ENCODE results near the gene SNAP23. TPM values are rescaled to one million over a fixed set of nuclear protein-coding genes. Genes with fewer than 3 reads are reported as not detected.

SNAP23 gene
- total and polyA plus RNA-seq, 2 experiments from 2014 or later: 58.8 to 88.1 TPM

DNA sequence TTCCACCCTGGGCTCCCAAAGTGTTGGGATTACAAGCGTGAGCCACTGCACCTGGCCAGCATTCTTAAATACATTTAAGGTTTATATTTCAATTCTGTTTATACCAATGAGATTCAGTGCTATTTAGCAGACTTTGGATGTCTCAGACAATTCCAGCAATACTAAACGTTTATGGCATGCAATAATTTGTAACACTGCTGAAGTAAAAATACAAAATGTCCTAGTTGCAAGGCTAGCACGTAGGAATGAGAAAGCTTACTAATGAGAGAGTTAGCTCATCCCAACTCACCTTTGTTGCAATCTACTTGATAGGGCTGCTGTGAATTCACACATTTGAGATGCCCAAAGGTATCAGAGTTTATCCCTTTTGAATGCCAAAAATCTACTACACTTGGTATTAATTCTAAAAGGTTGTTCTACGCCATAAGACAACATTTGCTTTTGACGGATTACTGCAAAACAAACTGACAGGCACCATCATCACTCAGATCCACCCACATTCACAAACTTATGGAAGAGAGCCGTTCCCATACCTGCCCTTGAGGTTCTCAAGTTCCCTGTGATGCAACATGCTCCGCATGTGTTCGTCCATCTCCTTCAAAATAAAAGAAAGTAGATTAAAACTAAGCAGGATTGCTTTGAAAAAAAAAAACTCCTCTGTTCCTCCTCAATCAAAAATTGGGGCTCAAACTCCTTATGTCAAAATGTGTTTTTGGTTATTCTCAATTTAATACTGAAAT lies 29.7 kb upstream of the SNAP23 start:
- no peak overlapping the region for H3K4me3 ChIP-seq
- ATAC-seq (no peak), DNase-seq (ENCODE audit: low spot score) (no peak)
- H4K20me1 ChIP-seq (replicated peaks; ENCODE audit: insufficient read depth): no peaks in the 10 kb centered on the region; the same call in 1 of the 2 replicates
- no peaks in the 10 kb centered on the region for H3K27me3 ChIP-seq (ENCODE audit: insufficient read depth)
- Mint-ChIP-seq H3K27ac (peak overlapping the region; percentile 4; the same call in 1 of the 2 replicates), H3K4me3 (no peak overlapping the region), H3K36me3 (ENCODE audit: low read depth) (peaks cover 5% of the 10 kb centered on the region; the same call in 2 of the 3 replicates), H3K9me3 (no peaks in the 10 kb centered on the region), H3K4me1 (no peaks in the 10 kb centered on the region), H3K27me3 (ENCODE audit: insufficient read depth, low read depth, poor library complexity) (peaks cover 3% of the 10 kb centered on the region)
- H3K79me2 ChIP-seq (replicated peaks; ENCODE audit: insufficient read depth): peaks cover 6% of the 10 kb centered on the region; the same call in 1 of the 2 replicates
- H3K27ac ChIP-seq (ENCODE audit: low read depth): peak overlapping the region; percentile 29; the same call in 1 of the 2 replicates
- no peak overlapping the region for H3K4me2 ChIP-seq
- no peaks in the 10 kb centered on the region for H3F3A ChIP-seq (replicated peaks; ENCODE audit: low read depth)
- no peak overlapping the region for H2AFZ ChIP-seq
- H3K9me2 ChIP-seq (ENCODE audit: insufficient read depth): no peaks in the 10 kb centered on the region
- H3K4me1 ChIP-seq (ENCODE audit: insufficient read depth): no peaks in the 10 kb centered on the region
- no peak for TF ChIP-seq EZH2 (IDR thresholded peaks at IDR 0.05; ENCODE audit: low read depth, unreplicated experiment)
- no peak for TF ChIP-seq JUNB (IDR thresholded peaks at IDR 0.05; ENCODE audit: unreplicated experiment)
- TF ChIP-seq, protein P1, sequence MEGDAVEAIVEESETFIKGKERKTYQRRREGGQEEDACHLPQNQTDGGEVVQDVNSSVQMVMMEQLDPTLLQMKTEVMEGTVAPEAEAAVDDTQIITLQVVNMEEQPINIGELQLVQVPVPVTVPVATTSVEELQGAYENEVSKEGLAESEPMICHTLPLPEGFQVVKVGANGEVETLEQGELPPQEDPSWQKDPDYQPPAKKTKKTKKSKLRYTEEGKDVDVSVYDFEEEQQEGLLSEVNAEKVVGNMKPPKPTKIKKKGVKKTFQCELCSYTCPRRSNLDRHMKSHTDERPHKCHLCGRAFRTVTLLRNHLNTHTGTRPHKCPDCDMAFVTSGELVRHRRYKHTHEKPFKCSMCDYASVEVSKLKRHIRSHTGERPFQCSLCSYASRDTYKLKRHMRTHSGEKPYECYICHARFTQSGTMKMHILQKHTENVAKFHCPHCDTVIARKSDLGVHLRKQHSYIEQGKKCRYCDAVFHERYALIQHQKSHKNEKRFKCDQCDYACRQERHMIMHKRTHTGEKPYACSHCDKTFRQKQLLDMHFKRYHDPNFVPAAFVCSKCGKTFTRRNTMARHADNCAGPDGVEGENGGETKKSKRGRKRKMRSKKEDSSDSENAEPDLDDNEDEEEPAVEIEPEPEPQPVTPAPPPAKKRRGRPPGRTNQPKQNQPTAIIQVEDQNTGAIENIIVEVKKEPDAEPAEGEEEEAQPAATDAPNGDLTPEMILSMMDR (conservative IDR thresholded peaks at IDR 0.05; ENCODE audit: low read depth in 2 of 2): no peak
- TF ChIP-seq, protein P2, sequence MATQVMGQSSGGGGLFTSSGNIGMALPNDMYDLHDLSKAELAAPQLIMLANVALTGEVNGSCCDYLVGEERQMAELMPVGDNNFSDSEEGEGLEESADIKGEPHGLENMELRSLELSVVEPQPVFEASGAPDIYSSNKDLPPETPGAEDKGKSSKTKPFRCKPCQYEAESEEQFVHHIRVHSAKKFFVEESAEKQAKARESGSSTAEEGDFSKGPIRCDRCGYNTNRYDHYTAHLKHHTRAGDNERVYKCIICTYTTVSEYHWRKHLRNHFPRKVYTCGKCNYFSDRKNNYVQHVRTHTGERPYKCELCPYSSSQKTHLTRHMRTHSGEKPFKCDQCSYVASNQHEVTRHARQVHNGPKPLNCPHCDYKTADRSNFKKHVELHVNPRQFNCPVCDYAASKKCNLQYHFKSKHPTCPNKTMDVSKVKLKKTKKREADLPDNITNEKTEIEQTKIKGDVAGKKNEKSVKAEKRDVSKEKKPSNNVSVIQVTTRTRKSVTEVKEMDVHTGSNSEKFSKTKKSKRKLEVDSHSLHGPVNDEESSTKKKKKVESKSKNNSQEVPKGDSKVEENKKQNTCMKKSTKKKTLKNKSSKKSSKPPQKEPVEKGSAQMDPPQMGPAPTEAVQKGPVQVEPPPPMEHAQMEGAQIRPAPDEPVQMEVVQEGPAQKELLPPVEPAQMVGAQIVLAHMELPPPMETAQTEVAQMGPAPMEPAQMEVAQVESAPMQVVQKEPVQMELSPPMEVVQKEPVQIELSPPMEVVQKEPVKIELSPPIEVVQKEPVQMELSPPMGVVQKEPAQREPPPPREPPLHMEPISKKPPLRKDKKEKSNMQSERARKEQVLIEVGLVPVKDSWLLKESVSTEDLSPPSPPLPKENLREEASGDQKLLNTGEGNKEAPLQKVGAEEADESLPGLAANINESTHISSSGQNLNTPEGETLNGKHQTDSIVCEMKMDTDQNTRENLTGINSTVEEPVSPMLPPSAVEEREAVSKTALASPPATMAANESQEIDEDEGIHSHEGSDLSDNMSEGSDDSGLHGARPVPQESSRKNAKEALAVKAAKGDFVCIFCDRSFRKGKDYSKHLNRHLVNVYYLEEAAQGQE (IDR thresholded peaks at IDR 0.05; ENCODE audit: unreplicated experiment): no peak
- no peak for TF ChIP-seq STAT1 (IDR thresholded peaks at IDR 0.05; ENCODE audit: unreplicated experiment)
- no peak for TF ChIP-seq ZNF331 (CRISPR knock-in tag; IDR thresholded peaks at IDR 0.05; ENCODE audit: low read depth)
- TF ChIP-seq, protein P3, sequence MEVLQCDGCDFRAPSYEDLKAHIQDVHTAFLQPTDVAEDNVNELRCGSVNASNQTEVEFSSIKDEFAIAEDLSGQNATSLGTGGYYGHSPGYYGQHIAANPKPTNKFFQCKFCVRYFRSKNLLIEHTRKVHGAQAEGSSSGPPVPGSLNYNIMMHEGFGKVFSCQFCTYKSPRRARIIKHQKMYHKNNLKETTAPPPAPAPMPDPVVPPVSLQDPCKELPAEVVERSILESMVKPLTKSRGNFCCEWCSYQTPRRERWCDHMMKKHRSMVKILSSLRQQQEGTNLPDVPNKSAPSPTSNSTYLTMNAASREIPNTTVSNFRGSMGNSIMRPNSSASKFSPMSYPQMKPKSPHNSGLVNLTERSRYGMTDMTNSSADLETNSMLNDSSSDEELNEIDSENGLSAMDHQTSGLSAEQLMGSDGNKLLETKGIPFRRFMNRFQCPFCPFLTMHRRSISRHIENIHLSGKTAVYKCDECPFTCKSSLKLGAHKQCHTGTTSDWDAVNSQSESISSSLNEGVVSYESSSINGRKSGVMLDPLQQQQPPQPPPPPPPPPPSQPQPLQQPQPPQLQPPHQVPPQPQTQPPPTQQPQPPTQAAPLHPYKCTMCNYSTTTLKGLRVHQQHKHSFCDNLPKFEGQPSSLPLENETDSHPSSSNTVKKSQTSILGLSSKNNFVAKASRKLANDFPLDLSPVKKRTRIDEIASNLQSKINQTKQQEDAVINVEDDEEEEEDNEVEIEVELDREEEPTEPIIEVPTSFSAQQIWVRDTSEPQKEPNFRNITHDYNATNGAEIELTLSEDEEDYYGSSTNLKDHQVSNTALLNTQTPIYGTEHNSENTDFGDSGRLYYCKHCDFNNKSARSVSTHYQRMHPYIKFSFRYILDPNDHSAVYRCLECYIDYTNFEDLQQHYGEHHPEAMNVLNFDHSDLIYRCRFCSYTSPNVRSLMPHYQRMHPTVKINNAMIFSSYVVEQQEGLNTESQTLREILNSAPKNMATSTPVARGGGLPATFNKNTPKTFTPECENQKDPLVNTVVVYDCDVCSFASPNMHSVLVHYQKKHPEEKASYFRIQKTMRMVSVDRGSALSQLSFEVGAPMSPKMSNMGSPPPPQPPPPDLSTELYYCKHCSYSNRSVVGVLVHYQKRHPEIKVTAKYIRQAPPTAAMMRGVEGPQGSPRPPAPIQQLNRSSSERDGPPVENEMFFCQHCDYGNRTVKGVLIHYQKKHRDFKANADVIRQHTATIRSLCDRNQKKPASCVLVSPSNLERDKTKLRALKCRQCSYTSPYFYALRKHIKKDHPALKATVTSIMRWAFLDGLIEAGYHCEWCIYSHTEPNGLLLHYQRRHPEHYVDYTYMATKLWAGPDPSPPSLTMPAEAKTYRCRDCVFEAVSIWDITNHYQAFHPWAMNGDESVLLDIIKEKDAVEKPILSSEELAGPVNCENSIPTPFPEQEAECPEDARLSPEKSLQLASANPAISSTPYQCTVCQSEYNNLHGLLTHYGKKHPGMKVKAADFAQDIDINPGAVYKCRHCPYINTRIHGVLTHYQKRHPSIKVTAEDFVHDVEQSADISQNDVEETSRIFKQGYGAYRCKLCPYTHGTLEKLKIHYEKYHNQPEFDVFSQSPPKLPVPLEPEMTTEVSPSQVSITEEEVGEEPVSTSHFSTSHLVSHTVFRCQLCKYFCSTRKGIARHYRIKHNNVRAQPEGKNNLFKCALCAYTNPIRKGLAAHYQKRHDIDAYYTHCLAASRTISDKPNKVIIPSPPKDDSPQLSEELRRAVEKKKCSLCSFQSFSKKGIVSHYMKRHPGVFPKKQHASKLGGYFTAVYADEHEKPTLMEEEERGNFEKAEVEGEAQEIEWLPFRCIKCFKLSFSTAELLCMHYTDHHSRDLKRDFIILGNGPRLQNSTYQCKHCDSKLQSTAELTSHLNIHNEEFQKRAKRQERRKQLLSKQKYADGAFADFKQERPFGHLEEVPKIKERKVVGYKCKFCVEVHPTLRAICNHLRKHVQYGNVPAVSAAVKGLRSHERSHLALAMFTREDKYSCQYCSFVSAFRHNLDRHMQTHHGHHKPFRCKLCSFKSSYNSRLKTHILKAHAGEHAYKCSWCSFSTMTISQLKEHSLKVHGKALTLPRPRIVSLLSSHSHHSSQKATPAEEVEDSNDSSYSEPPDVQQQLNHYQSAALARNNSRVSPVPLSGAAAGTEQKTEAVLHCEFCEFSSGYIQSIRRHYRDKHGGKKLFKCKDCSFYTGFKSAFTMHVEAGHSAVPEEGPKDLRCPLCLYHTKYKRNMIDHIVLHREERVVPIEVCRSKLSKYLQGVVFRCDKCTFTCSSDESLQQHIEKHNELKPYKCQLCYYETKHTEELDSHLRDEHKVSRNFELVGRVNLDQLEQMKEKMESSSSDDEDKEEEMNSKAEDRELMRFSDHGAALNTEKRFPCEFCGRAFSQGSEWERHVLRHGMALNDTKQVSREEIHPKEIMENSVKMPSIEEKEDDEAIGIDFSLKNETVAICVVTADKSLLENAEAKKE (CRISPR knock-in tag; IDR thresholded peaks at IDR 0.05): no peak
- no peak for TF ChIP-seq CREB1 (CRISPR knock-in tag; IDR thresholded peaks at IDR 0.05; ENCODE audit: low read depth)
- TF ChIP-seq, protein P4, sequence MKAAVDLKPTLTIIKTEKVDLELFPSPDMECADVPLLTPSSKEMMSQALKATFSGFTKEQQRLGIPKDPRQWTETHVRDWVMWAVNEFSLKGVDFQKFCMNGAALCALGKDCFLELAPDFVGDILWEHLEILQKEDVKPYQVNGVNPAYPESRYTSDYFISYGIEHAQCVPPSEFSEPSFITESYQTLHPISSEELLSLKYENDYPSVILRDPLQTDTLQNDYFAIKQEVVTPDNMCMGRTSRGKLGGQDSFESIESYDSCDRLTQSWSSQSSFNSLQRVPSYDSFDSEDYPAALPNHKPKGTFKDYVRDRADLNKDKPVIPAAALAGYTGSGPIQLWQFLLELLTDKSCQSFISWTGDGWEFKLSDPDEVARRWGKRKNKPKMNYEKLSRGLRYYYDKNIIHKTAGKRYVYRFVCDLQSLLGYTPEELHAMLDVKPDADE (IDR thresholded peaks at IDR 0.05): no peak
- TF ChIP-seq ZNF114 (CRISPR knock-in tag; IDR thresholded peaks at IDR 0.05): no peak
- no peak for TF ChIP-seq POLR2AphosphoS5 (IDR thresholded peaks at IDR 0.05; ENCODE audit: low read depth)
- TF ChIP-seq EZH2phosphoT487 (IDR thresholded peaks at IDR 0.05; ENCODE audit: unreplicated experiment): no peak
- TF ChIP-seq NANOG (IDR thresholded peaks at IDR 0.05; ENCODE audit: borderline replicate concordance): no peak
- H3K36me3 ChIP-seq (ENCODE audit: insufficient read depth): no peaks in the 10 kb centered on the region

All from GM23338 (cell line).